DND-41 (cell line): ENCODE measurements around the gene YTHDC2.

Experiments
- ATAC-seq: fragments of 200-7000 bp; cut with Tn5 transposase; 3 replicates; pipeline ENCODE4 v1.9.1; 2021; ENCODE audit warnings: low read depth; ENCODE audit not compliant: insufficient read depth
- DNase-seq: peaks from one replicate; pipeline ENCODE4 v3.0.0-alpha.2; 2020
- H2AFZ ChIP-seq: 2 replicates; pipeline ENCODE4 v1.6.0; 2012; ENCODE audit warnings: low read depth, low read length
- H3K27ac ChIP-seq: 2 replicates; pipeline ENCODE4 v1.5.1; 2012; ENCODE audit warnings: low read length, inconsistent platforms
- H3K27me3 ChIP-seq: fragments of 200-600 bp; sonication (generic); 2 replicates; pipeline ENCODE4 v1.6.0; 2012; ENCODE audit warnings: low read length, mild to moderate bottlenecking, inconsistent platforms; ENCODE audit not compliant: insufficient read depth, poor library complexity
- H3K36me3 ChIP-seq: 2 replicates; pipeline ENCODE4 v1.5.1; 2012; ENCODE audit warnings: low read length, inconsistent platforms; ENCODE audit not compliant: insufficient read depth
- H3K4me1 ChIP-seq: 2 replicates; pipeline ENCODE4 v1.5.1; 2012; ENCODE audit warnings: mild to moderate bottlenecking, low read length; ENCODE audit not compliant: insufficient read depth
- H3K4me2 ChIP-seq: 2 replicates; pipeline ENCODE4 v1.6.0; 2012; ENCODE audit warnings: mild to moderate bottlenecking, moderate library complexity, low read length, inconsistent platforms; ENCODE audit not compliant: insufficient read depth
- H3K4me3 ChIP-seq, 2 experiments: fragments of 200-600 bp in 1 of 2; shearing (Covaris generic) in 1 of 2; 2 replicates each; pipeline ENCODE4 v1.5.1; 2012 to 2016; ENCODE audit warnings: inconsistent platforms in 2 of 2, low read length in 2 of 2, mild to moderate bottlenecking in 2 of 2, low read depth in 1 of 2, moderate library complexity in 1 of 2
- H3K79me2 ChIP-seq: 2 replicates; pipeline ENCODE4 v1.6.0; 2012; ENCODE audit warnings: low read length, inconsistent platforms; ENCODE audit not compliant: insufficient read depth
- H3K9ac ChIP-seq: 2 replicates; pipeline ENCODE4 v1.6.0; 2012; ENCODE audit warnings: low read depth, mild to moderate bottlenecking, inconsistent platforms, low read length, moderate library complexity
- H3K9me3 ChIP-seq: 2 replicates; pipeline ENCODE4 v1.5.1; 2012; ENCODE audit warnings: low read length, moderate library complexity, mild to moderate bottlenecking, inconsistent platforms; ENCODE audit not compliant: insufficient read depth, severe bottlenecking
- H4K20me1 ChIP-seq: 2 replicates; pipeline ENCODE4 v1.6.0; 2012; ENCODE audit warnings: low read length; ENCODE audit not compliant: insufficient read depth
- EZH2 ChIP-seq: IDR thresholded peaks from 3 replicates; pipeline ENCODE4 v1.6.1; 2012; ENCODE audit warnings: borderline replicate concordance, low read depth, mild to moderate bottlenecking, moderate library complexity, low read length, inconsistent platforms; ENCODE audit not compliant: severe bottlenecking
- TF ChIP-seq, protein P1 (sequence below): IDR thresholded peaks from 2 replicates; pipeline ENCODE4 v1.5.1; 2012; ENCODE audit warnings: borderline replicate concordance, low read length, moderate library complexity, mild to moderate bottlenecking; ENCODE audit not compliant: poor library complexity, severe bottlenecking; ENCODE audit errors: extremely low read depth

YTHDC2 gene

DNA sequence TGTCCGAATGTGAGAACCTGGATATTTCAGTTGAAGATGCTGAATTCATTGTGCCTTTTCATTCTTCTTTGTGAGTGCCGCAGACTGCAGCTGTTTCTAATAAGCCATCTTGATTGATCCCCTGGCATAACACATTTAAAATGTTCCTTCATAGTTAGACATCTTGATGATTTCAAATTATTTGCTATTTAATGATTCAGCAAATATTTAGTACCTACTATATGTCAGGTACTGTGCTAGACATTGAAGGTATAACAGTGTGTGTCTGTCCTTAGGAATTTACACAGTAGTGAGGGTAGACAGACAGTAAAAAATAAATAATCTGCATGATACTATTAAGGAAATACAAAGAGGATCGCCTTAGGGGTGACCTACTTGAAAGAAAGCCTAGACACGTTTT lies 61.6 kb downstream of the YTHDC2 start:
- Histone ChIP-seq H3K27ac (no peak overlapping the region), H3K36me3 (peaks cover 70% of the 10 kb centered on the region), H4K20me1 (0 out of 2 replicates have a peak, but pooled peaks cover 2% of the 10 kb centered on the region), H2AFZ (no peak overlapping the region), H3K79me2 (no peaks in the 10 kb centered on the region; the same call in 1 of the 2 replicates), H3K9ac (no peak overlapping the region), H3K4me3 (no peak overlapping the region), H3K4me2 (no peak overlapping the region), H3K9me3 (no peaks in the 10 kb centered on the region), H3K27me3 (no peaks in the 10 kb centered on the region), H3K4me1 (no peaks in the 10 kb centered on the region)
- DNase-seq (no peak), ATAC-seq (no peak)
- TF ChIP-seq, protein P1, sequence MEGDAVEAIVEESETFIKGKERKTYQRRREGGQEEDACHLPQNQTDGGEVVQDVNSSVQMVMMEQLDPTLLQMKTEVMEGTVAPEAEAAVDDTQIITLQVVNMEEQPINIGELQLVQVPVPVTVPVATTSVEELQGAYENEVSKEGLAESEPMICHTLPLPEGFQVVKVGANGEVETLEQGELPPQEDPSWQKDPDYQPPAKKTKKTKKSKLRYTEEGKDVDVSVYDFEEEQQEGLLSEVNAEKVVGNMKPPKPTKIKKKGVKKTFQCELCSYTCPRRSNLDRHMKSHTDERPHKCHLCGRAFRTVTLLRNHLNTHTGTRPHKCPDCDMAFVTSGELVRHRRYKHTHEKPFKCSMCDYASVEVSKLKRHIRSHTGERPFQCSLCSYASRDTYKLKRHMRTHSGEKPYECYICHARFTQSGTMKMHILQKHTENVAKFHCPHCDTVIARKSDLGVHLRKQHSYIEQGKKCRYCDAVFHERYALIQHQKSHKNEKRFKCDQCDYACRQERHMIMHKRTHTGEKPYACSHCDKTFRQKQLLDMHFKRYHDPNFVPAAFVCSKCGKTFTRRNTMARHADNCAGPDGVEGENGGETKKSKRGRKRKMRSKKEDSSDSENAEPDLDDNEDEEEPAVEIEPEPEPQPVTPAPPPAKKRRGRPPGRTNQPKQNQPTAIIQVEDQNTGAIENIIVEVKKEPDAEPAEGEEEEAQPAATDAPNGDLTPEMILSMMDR = no peak
- no peak for TF ChIP-seq EZH2

DNA sequence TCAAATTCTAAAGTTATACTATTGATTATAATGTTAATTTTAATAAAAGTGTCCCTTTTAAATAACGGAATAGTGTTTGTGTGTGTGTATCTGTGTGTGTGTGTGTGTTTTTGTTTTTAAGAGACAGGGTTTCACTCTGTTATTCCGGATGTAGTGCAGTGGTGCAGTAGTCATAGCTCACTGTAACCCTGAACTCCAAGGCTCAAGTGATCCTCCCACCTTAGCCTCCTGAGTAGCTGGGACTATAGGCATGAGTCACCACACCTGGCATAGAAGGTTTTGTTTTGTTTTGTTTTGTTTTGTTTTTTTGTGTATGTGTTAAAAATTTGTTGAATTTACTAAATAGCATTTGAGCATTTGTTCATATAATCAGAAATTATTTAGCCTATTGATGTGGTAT lies 64.6 kb downstream of the YTHDC2 start:
- Histone ChIP-seq H2AFZ (no peak overlapping the region), H3K4me3 (no peak overlapping the region), H4K20me1 (0 out of 2 replicates have a peak, but pooled peaks cover 2% of the 10 kb centered on the region), H3K79me2 (no peaks in the 10 kb centered on the region; the same call in 1 of the 2 replicates), H3K27ac (no peak overlapping the region), H3K36me3 (peaks cover 63% of the 10 kb centered on the region), H3K9me3 (no peaks in the 10 kb centered on the region), H3K4me2 (no peak overlapping the region), H3K4me1 (no peaks in the 10 kb centered on the region), H3K9ac (no peak overlapping the region), H3K27me3 (no peaks in the 10 kb centered on the region)
- no peak for ATAC-seq
- no peak for DNase-seq
- TF ChIP-seq, protein P1 = no peak
- no peak for TF ChIP-seq EZH2

DNA sequence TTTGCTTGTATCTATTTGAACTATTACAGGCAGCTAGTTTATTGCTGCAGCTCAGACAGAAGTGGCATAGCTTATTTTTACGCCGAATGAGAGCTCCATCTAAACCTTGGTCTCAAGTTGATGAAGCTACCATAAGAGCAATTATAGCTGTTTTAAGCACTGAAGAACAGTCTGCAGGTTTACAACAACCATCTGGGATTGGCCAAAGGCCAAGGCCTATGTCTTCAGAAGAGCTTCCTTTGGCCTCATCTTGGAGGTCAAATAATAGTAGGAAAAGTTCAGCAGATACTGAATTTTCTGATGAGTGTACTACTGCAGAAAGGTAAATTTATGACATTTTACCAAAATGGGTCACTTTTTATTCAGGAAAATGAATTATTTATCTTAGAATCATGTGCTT lies 67.9 kb downstream of the YTHDC2 start:
- Histone ChIP-seq H4K20me1 (no peaks in the 10 kb centered on the region), H3K9me3 (no peaks in the 10 kb centered on the region), H2AFZ (no peak overlapping the region), H3K27me3 (no peaks in the 10 kb centered on the region), H3K36me3 (peaks cover 63% of the 10 kb centered on the region), H3K4me3 (no peak overlapping the region), H3K4me1 (no peaks in the 10 kb centered on the region), H3K27ac (no peak overlapping the region), H3K4me2 (no peak overlapping the region), H3K9ac (no peak overlapping the region), H3K79me2 (no peaks in the 10 kb centered on the region; the same call in 1 of the 2 replicates)
- TF ChIP-seq EZH2 = no peak
- TF ChIP-seq, protein P1 = no peak
- DNase-seq = no peak
- no peak for ATAC-seq

DNA sequence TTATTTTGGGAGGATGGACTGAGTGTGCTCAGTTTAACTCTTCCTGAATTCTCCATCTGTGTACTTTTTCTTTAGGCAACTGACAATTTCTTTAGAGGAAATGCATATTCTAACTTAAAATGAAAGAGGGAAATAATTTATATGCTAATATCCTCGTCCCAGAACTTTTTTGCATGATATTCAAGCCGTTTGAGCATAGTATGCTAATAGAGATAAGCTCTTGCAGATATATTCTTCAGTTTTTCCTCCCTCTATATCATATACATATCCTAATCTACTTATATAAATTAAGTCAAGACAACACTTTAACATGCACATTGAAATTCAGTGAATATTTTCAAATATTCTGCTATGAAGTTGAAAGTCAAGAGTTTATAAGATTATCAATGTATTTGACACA lies 84.7 kb downstream of the YTHDC2 start:
- TF ChIP-seq EZH2 = no peak
- TF ChIP-seq, protein P1 = no peak
- peaks cover 19% of the 10 kb centered on the region; the same call in 1 of the 2 replicates for H3K36me3 ChIP-seq
- no peaks in the 10 kb centered on the region for H3K27me3 ChIP-seq
- DNase-seq = no peak
- H3K9ac ChIP-seq = no peak overlapping the region
- H3K4me1 ChIP-seq = no peaks in the 10 kb centered on the region
- H3K9me3 ChIP-seq = no peaks in the 10 kb centered on the region
- H4K20me1 ChIP-seq = no peaks in the 10 kb centered on the region
- H2AFZ ChIP-seq = no peak overlapping the region
- H3K79me2 ChIP-seq = no peaks in the 10 kb centered on the region
- H3K4me3 ChIP-seq = no peak overlapping the region
- no peak overlapping the region for H3K27ac ChIP-seq
- no peak for ATAC-seq
- H3K4me2 ChIP-seq = no peak overlapping the region
